ENCODE results near the gene SLC36A1. TPM values are rescaled to one million over a fixed set of nuclear protein-coding genes. Genes with fewer than 3 reads are reported as not detected.

The SLC36A1 gene
- total and polyA plus RNA-seq, 5 experiments from 2014 or later, result 0.61 to 5.6 (median 1.6) TPM

DNA sequence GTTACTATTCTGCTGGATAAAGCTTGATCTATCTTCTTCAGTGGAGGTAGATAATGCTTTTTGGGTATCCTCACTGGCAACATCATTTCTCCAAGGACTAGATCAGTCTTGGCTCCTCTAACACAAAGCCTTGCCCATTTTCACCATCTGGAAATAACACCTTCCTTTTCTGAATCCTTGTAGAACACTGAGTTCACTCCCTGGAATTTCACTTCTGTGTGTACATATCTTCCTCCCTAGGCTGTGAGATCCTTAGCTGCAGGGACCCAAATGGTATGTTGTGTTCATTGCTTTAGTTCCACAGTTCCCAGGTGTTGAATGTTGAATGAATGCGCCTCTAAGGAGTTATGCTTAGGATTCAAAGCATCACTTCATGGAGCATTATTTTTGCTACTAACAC, 16.7 kb upstream of the SLC36A1 start:
- peaks cover 0 to 2% (median 0%) of the 10 kb centered on the region in 9 donors for H3K9me3 Mint-ChIP-seq
- POLR2A ChIA-PET, result no interaction called here
- DNase-seq, result no peak
- H3K4me3 Mint-ChIP-seq, result no peak overlapping the region
- peaks cover 3 to 23% (median 10%) of the 10 kb centered on the region in 5 donors for H3K27me3 Mint-ChIP-seq
- ATAC-seq, result no peak
- H3K4me1 Mint-ChIP-seq, result peaks cover 0 to 5% (median 0%) of the 10 kb centered on the region in 4 donors
- H3K36me3 Mint-ChIP-seq, result peaks cover 0 to 3% (median 0%) of the 10 kb centered on the region in 3 donors
- H3K27ac Mint-ChIP-seq, result no peak overlapping the region

DNA sequence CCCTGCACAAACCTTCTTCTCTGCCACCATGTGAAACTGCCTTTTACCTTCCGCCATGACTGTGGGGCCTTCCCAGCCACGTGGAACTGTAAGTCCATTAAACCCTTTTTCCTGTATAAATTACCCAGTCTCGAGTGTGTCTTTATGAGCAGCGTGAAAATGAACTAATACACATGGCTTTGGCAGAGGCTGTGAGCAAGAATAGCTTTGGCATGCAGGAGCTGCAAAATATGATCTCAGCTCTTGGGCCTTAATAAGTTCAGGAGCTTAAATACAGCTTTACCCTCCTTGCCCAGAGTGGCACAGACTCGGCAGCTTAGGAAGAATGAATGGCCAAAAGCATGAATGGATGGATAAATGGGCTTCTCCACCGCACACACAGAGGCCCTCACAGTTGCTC, 15.7 kb upstream of the SLC36A1 start:
- POLR2A ChIA-PET, result no interaction called here
- H3K36me3 Mint-ChIP-seq, result peaks cover 0 to 3% (median 0%) of the 10 kb centered on the region in 3 donors
- peaks cover 0 to 5% (median 0%) of the 10 kb centered on the region in 4 donors for H3K4me1 Mint-ChIP-seq
- no peak overlapping the region for H3K27ac Mint-ChIP-seq
- ATAC-seq (no peak), DNase-seq (no peak)
- H3K4me3 Mint-ChIP-seq, result no peak overlapping the region
- H3K27me3 Mint-ChIP-seq, result peaks cover 3 to 15% (median 13%) of the 10 kb centered on the region in 5 donors
- peaks cover 0 to 2% (median 0%) of the 10 kb centered on the region in 9 donors for H3K9me3 Mint-ChIP-seq

DNA sequence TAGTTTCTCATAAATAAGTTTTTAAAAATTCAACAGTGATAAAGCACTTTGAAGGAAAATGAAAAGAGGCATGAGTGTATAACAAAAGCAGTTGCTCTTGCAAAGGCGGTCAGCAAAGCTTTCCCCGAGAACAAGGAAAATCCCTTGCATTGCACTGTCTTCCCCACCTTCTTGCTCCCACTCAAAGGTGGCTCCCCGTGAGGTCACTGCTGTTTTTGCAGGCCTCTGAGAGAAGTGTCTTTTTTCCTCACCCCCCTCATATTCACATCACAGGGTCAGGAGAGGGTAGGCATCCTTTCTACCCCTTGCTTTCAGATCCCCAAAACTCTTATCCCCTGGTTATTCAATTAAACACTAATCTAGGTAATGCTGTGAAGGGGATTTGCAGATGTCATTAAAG, 15.2 kb upstream of the SLC36A1 start:
- POLR2A ChIA-PET, result no interaction called here

DNA sequence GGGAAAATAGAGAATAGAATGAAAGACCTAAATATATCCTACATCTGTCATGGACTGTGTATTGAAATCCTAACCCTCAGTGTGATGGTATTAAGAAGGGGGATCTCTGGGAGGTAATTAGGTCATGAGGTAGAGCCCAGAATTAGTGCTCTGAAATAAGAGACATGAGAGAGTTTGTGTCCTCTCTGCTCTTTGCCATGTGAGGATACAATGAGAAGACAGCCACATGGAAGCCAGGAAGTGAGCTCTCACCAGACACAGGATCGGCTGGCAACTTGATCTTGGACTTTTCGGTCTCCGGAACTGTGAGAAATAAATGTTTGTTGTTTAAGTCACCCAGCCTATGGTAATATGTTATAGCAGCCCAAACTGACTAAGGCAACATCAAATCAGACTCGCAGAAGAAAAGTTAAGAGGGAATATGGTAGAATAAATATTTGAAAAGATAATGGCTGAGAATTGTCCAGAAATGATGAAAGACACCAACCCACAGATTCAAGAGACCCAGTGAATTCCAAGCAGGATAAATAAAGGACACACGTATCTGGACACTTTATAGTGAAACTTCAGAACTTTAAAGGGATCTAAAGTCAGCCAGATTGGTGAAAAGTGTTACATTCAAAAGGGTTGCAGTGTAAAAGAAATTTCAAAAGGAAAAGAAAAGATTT, 12.7 kb upstream of the SLC36A1 start:
- Mint-ChIP-seq H3K4me3 (no peak overlapping the region), H3K27me3 (peaks cover 8 to 25% (median 17%) of the 10 kb centered on the region in 5 donors), H3K36me3 (peaks cover 0 to 4% (median under 1%) of the 10 kb centered on the region in 3 donors), H3K27ac (no peak overlapping the region), H3K4me1 (no peaks in the 10 kb centered on the region), H3K9me3 (peaks cover 0 to 4% (median 2%) of the 10 kb centered on the region in 9 donors)
- ATAC-seq (no peak), DNase-seq (no peak)
- POLR2A ChIA-PET, result no interaction called here

More for the DNA sequence above, 15.2 kb upstream of the SLC36A1 start:
- Mint-ChIP-seq H3K4me1 (peaks cover 0 to 2% (median 0%) of the 10 kb centered on the region in 4 donors), H3K4me3 (no peak overlapping the region), H3K27ac (no peak overlapping the region), H3K36me3 (peaks cover 0 to 3% (median 0%) of the 10 kb centered on the region in 3 donors), H3K27me3 (peaks cover 3 to 15% (median 13%) of the 10 kb centered on the region in 5 donors), H3K9me3 (peaks cover 0 to 2% (median 0%) of the 10 kb centered on the region in 9 donors)
- ATAC-seq (no peak), DNase-seq (no peak)

DNA sequence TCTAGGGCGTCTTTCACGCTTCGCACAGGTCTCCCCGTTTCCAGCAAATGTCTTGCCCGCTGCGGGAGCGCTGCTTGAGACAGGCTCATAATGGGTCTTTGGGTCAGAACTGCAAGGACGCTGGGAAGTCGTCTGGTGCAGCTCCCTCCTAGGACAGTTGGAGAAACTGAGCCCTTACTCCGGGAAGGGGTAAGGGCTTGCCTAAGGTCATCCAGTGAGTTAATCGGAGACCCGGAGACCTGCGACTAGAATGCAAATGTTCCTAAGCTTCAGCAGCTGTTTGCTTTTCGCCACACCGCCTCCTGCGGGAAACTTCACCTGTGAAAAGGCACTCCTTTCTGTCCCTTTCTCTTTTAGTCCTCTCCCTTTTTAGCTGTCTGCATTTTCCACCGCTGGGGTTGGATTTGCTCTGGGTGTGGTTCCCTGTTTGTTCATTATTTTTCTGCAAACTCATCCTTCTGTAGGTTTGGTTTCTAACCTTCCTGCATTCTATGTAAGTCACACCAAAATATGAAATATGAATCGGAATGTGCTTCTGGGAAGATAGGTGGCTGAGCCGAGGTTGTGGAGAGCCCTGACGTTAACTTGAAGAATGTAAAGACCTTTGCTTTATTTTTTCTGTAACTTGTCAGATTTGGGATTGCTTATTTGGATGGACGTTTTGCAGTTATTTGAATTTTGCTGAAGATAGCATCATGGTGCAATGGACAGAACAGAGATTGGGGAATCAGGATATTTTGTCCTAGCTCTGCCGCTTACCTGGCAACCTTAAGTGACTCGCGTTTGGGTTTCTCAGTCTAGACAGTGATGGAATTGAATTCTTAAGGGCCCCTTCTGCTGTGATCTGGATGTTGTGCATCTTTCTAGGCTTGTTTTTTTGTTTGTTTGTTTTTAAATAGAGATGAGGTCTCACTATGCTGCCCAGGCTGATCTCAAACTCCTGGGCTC, 909 bp downstream of the SLC36A1 start:
- Mint-ChIP-seq H3K36me3 (peaks cover 0 to 10% (median 0%) of the 10 kb centered on the region in 3 donors), H3K27ac (peak overlapping the region; percentile 69 to 96 (median 92)), H3K4me3 (peak overlapping the region; percentile 95 to 98 (median 96)), H3K9me3 (no peaks in the 10 kb centered on the region), H3K4me1 (peaks cover 22 to 29% (median 25%) of the 10 kb centered on the region in 4 donors), H3K27me3 (peaks cover 0 to 18% (median 12%) of the 10 kb centered on the region in 5 donors)
- POLR2A ChIA-PET, result interaction anchor here (1.6 to 1.8 kb wide), 2 partner anchors 9 to 323 kb away, joined by 3 to 13 read pairs; partner anchors contain the start of gene G3BP1
- ATAC-seq, result peak; percentile 6 to 11
- DNase-seq, result peak in 3 of 10 donors; percentile 11 to 26 (median 21)

DNA sequence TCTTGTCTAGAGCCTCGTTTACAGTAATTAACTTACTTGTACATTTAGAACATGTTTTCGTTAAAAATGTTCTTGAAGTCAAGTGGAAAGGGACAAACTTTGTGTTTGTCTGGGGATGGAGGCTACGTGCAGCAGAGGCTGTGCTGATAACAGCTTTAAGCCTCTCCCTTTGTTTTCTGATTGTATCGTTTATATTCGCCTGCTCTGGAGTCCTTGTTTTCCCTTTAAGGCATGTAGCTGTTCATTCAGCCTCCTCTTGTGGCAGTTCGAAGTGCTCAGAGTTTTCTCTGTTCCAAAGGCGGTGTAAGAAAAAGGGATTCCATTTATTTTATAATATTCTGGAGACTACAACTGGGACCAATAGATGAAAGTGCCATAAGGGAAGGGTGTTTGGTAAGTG, 1.9 kb downstream of the SLC36A1 start:
- peak overlapping the region in 4 of 10 donors; percentile 8 to 96 (median 49) for H3K27ac Mint-ChIP-seq
- POLR2A ChIA-PET, result interaction anchor here (0.6 kb wide), 1 partner anchor 672 kb away, joined by 3 read pairs; no protein-coding TSS in a partner anchor
- peak overlapping the region in 9 of 10 donors; percentile 95 to 98 (median 97) for H3K4me3 Mint-ChIP-seq

DNA sequence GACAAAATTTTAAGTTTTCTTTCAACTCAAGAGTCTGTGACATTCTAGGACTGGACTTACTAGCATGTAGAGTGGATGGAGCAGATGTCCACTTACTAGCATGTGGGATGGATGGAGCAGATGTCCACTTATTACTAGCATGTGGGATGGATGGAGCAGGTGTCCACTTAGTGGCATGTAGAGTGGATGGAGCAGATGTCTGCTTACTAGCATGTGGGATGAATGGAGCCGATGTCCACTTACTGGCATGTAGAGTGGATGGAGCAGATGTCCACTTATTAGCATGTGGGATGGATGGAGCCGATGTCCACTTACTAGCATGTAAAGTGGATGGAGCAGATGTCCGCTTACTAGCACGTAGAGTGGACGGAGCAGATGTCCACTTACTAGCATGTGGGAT, 2.4 kb downstream of the SLC36A1 start:
- Mint-ChIP-seq H3K27ac (peak overlapping the region in 1 of 10 donors; percentile 96), H3K9me3 (no peaks in the 10 kb centered on the region), H3K4me3 (no peak overlapping the region), H3K36me3 (peaks cover 0 to 10% (median 0%) of the 10 kb centered on the region in 3 donors), H3K27me3 (peaks cover 0 to 12% (median 10%) of the 10 kb centered on the region in 5 donors), H3K4me1 (peaks cover 22 to 29% (median 25%) of the 10 kb centered on the region in 4 donors)
- no peak for ATAC-seq
- DNase-seq, result no peak
- POLR2A ChIA-PET, result no interaction called here

More for the DNA sequence above, 1.9 kb downstream of the SLC36A1 start:
- H3K4me1 Mint-ChIP-seq, result peaks cover 22 to 29% (median 25%) of the 10 kb centered on the region in 4 donors
- ATAC-seq (no peak), DNase-seq (no peak)
- H3K36me3 Mint-ChIP-seq, result peaks cover 0 to 10% (median 0%) of the 10 kb centered on the region in 3 donors
- H3K9me3 Mint-ChIP-seq, result no peaks in the 10 kb centered on the region
- peaks cover 0 to 12% (median 12%) of the 10 kb centered on the region in 5 donors for H3K27me3 Mint-ChIP-seq

DNA sequence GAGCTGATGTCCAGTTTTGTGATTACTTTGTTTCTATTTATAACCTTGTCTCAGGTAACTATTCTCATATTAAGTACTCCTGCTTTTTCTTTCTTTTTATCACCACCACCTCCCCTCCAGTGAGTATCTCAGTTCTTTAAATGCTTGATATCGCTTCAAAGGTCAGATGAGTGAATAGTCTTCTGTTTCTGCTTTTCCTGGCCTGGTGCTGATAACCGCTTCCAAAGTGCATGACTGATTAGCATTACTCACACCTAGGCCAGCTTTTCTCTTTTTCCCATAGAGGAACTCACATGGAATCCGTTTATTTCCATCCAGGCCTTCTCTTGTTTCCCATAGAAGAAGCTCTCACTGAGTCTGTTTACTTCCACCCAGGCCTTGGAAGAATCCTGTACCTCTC, 3.2 kb downstream of the SLC36A1 start:
- H3K9me3 Mint-ChIP-seq, result no peaks in the 10 kb centered on the region
- POLR2A ChIA-PET, result no interaction called here
- DNase-seq, result no peak
- peaks cover 0 to 10% (median 0%) of the 10 kb centered on the region in 3 donors for H3K36me3 Mint-ChIP-seq
- peaks cover 22 to 31% (median 26%) of the 10 kb centered on the region in 4 donors for H3K4me1 Mint-ChIP-seq
- H3K4me3 Mint-ChIP-seq, result no peak overlapping the region
- H3K27ac Mint-ChIP-seq, result no peak overlapping the region
- H3K27me3 Mint-ChIP-seq, result peaks cover 0 to 9% (median 3%) of the 10 kb centered on the region in 5 donors
- ATAC-seq, result no peak

DNA sequence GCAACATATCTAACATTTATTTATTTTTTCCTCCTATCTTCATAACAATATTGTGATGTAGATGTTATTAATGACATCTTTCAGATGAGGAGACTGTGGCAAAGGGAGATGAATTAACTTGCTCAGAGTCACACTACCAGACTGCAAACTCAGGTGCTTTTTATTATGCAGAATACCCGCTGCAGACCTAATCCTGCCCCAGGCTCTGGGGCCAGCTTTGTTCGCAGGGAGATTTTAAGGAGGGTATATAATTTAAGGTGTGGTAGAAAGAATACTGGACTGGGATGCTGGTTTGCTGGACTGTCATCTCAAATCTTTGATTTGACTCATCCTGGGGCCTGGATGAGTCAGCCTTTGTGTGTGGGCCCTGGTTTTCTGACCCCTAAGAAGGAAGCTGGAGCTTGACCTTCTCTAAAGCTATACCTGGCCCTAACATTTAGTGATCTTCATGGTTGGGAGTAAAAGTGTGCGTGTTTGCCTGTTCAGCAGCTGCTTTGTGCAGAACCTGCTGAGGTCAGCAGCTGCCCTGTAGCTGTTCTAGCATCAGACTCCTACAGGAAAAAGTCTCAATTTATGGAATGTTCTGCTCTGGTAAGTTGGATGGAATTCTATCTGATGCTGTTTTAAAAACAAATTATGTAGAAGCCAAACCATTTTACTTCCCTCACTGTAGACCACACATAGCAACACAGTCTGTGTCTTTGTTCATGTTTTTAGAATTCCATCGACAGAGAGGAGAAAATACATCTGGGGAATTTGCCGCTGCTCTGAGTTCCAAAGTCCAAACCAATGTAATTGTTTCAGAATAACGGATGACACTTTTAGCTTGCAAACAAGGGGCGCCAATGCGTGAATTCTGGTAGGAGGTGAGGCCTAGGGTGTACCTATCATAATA, 4.5 kb downstream of the SLC36A1 start:
- peaks cover 22 to 31% (median 26%) of the 10 kb centered on the region in 4 donors for H3K4me1 Mint-ChIP-seq
- no peaks in the 10 kb centered on the region for H3K27me3 Mint-ChIP-seq
- POLR2A ChIA-PET, result no interaction called here
- ATAC-seq (no peak), DNase-seq (no peak)
- no peaks in the 10 kb centered on the region for H3K9me3 Mint-ChIP-seq
- no peak overlapping the region for H3K4me3 Mint-ChIP-seq
- no peak overlapping the region for H3K27ac Mint-ChIP-seq
- H3K36me3 Mint-ChIP-seq, result peaks cover 0 to 10% (median 0%) of the 10 kb centered on the region in 3 donors

DNA sequence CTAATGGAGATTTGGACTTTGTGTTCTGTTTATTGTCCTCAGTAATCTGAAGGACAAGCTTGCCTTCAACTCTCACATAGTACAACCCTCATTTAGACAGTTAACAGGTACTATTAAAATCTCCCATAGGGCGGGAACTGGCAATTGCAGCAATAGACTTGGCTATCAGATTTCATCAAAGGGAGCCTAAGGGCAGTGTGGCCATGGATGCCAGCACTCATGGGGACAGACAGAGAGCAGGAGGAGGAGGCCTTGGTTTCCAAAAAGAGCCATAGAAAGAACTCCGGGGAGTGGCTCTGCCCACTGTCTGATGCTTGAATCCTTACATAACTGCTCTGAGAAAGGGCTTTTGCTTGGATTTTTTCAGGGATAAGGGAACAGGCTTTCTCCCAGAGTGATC, 6.8 kb downstream of the SLC36A1 start:
- POLR2A ChIA-PET, result no interaction called here
- Mint-ChIP-seq H3K27me3 (no peaks in the 10 kb centered on the region), H3K4me3 (no peak overlapping the region), H3K9me3 (no peaks in the 10 kb centered on the region), H3K4me1 (peaks cover 8 to 19% (median 8%) of the 10 kb centered on the region in 4 donors), H3K36me3 (peaks cover 0 to 25% (median 0%) of the 10 kb centered on the region in 3 donors), H3K27ac (no peak overlapping the region)
- ATAC-seq, result no peak
- no peak for DNase-seq

DNA sequence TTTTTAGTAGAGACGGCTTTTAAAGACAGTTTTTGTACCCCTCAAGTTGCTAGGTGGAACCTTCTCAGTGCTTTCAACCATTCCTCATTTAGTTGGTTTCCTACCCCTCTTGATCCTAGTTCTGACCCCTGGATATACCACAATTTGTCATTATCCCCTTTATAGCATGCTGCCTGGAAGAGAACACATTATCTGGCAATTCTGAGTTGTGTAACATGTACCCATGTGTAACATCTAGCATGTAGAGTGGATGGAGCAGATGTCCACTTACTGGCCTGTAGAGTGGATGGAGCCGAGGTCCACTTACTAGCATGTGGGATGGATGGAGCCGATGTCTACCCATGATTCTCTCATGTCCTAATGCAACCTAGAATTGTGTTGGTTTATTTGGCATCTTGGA, 7.5 kb downstream of the SLC36A1 start:
- POLR2A ChIA-PET, result no interaction called here
- DNase-seq (no peak), ATAC-seq (no peak)
- Mint-ChIP-seq H3K27me3 (no peaks in the 10 kb centered on the region), H3K9me3 (no peaks in the 10 kb centered on the region), H3K36me3 (peaks cover 0 to 31% (median 0%) of the 10 kb centered on the region in 3 donors), H3K27ac (no peak overlapping the region), H3K4me3 (no peak overlapping the region), H3K4me1 (peaks cover 1 to 13% (median 2%) of the 10 kb centered on the region in 4 donors)

Data from naive thymus-derived CD8-positive, alpha-beta T cell (primary cell).